ENCODE measurements around the gene PPP1R10.

PPP1R10 gene

DNA sequence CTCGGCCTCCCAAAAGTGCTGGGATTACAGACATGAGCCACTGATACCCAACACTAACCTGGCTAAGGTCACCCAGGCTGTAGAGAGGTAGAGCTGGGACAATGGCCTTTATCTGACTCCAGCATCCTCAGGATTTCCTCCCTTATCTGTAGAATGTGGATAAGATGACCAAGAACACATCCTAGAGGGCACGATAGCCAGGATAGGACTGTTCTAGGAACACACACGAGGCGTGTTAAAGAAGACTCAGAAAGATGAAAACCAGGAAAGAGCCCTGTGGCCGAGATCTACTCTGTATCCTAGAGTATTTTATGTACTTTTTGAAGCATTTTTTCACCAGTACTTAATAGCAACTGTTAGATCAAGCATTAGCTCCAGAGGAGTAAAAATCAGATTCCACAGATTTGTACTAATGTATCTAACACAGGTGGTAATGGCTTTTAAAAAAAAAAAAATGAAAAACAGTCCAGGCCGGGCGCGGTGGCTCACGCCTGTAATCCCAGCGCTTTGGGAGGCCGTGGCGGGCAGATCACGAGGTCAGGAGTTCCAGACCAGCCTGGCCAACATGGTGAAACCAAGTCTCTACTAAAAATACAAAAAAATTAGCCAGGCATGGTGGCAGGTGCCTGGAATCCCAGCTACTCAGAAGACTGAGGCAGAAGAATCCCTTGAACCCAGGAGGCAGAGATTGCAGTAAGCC lies 17.3 kb downstream of the PPP1R10 start:
- no peak for DNase-seq (ENCODE audit: extremely low read depth in 1 of 2, low read depth in 1 of 2)

DNA sequence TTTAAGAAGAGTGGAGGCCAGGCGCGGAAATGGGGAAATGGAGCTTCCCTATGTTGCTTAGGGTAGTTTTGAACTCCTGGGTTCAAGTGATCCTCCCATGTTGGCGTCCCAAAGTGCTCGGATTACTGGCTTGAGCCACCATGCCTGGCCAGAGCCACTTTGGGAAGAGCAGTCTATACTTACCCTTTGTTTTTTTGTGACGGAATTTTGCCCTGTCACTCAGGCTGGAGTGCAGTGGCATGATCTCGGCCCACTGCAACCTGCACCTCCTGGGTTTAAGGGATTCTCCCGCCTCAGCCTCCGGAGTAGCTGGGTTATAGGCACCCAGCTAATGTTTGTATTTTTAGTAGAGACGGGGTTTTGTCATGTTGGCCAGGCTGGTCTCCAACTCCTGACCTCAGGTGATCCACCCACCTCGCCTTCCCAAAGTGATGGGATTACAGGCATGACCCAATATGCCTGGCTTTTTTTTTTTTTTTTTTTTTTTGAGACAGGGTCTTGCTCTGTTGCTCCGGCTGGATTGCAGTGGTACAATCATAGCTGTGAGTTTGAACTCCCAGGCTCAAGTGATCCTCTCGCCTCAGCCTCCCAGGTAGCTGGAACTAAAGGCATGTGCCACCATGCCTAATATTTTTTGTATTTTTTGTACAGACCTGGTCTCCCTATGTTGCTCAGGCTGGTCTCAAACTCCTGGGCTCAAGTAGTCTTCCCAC lies 18.0 kb downstream of the PPP1R10 start:
- no peak for DNase-seq (ENCODE audit: extremely low read depth in 1 of 2, low read depth in 1 of 2)

DNA sequence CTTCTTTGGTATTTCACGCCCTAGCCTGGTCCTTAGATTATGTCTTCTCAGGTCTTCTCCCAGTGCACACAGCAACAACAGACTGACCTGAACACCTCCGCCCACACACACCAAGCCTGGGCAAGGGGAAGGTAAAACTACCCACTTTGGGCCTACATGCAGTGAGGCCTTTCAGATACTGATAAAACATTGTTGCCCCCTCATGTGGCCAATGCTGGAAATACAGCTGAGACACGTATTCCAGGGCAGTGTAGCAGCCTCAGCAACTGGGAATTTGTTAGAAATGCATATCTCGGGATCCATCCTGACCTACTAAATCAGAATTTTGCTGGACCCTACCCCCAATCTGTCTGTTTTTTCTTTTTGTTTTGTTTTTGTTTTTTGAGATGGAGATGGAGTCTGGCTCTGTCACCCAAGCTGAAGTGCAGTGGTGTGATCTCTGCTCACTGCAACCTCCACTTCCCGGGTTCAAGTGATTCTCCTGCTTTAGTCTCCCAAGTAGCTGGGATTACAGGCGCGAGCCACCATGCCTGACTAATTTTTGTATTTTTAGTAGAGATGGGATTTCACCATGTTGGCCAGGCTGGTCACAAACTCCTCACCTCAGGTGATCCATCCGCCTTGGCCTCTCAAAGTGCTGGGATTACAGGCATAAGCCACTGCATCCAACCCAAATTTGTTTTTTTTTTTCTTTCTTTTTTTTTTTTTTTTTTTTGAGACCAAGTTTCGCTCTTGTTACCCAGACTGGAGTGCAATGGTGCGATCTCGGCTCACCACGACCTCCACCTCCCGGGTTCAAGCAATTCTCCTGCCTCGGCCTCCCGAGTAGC lies 19.5 kb downstream of the PPP1R10 start:
- peak; percentile 45 to 64 for DNase-seq (ENCODE audit: extremely low read depth in 1 of 2, low read depth in 1 of 2)

DNA sequence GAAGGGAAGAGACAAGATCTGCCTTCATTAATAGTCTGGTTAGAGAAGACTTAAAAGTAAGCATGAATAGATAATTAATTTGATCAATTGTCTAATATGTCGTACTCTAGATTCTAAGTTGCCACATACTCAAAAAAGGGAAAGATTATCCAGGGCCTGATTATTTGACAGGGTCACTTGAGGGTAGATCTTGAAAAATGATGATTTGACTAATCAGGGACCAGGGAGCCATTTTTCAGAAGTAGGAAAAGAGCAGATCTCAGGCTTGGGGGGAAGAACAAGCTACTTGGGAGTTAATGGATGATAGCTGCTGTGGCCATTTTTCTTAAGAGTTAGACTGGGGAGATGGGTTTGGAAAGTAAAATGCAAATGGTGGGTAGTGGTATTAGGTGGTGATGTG lies 24.8 kb downstream of the PPP1R10 start:
- DNase-seq (ENCODE audit: extremely low read depth in 1 of 2, low read depth in 1 of 2): no peak

DNA sequence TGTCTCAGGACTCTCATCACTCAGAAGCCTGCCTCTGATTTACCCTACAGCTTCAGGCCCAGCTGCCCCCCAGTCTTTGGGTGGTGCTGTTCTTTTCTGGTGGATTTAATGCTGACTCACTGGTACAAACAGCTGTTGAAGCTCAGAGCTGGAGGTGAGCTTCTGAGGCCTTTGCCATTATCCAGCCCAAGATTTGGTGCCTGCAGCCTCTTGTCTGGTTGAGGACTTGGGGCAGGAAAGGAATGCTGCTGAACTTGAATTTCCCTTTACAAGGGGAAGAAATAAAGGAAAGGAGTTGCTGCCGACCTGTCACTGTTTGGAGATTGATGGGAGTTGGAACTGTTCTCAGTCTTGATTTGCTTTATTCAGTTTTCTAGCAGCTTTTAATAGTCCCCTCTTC lies 26.0 kb downstream of the PPP1R10 start:
- no peak for DNase-seq (ENCODE audit: extremely low read depth in 1 of 2, low read depth in 1 of 2)

DNA sequence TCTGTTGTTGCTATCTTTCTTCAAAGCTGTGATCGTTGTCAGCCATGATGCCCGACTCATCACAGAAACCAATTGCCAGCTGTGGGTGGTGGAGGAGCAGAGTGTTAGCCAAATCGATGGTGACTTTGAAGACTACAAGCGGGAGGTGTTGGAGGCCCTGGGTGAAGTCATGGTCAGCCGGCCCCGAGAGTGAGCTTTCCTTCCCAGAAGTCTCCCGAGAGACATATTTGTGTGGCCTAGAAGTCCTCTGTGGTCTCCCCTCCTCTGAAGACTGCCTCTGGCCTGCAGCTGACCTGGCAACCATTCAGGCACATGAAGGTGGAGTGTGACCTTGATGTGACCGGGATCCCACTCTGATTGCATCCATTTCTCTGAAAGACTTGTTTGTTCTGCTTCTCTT lies 26.5 kb downstream of the PPP1R10 start:
- no peak for DNase-seq (ENCODE audit: extremely low read depth in 1 of 2, low read depth in 1 of 2)

DNA sequence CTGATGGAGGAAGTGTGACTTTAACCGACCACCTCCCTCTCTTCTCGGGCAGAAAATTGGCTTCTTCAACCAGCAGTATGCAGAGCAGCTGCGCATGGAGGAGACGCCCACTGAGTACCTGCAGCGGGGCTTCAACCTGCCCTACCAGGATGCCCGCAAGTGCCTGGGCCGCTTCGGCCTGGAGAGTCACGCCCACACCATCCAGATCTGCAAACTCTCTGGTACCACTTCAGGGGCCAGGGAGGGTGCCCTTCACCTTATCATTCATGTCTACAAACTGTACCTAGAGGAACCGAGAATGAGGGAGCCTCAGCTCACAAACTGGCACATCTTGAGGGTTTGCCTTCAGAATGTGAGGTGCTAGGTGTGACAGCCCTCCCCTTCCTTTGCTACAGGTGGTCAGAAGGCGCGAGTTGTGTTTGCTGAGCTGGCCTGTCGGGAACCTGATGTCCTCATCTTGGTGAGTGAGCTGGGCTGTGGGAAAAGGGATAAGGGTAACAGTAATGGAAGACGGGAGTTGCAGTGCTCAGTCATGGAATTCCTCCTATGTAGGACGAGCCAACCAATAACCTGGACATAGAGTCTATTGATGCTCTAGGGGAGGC lies 27.2 kb downstream of the PPP1R10 start:
- DNase-seq (ENCODE audit: extremely low read depth in 1 of 2, low read depth in 1 of 2): no peak

DNA sequence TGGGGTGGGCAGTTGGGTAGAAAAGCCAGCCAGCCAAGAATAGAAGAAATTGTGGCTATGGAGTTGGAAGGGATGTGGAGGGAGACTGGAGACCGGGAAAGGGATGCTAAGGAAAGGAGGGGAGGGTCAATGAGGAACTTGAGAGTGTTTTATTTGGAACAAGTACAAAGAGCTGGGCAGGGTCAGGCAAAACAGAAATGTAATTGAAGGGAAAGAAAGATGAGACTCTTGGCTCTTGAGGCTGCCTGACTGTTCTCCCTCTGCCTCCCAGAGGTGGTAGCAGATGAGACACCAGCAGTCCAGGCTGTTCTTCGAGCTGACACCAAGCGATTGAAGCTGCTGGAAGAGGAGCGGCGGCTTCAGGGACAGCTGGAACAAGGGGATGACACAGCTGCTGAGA lies 33.1 kb downstream of the PPP1R10 start:
- DNase-seq (ENCODE audit: extremely low read depth in 1 of 2, low read depth in 1 of 2): no peak

DNA sequence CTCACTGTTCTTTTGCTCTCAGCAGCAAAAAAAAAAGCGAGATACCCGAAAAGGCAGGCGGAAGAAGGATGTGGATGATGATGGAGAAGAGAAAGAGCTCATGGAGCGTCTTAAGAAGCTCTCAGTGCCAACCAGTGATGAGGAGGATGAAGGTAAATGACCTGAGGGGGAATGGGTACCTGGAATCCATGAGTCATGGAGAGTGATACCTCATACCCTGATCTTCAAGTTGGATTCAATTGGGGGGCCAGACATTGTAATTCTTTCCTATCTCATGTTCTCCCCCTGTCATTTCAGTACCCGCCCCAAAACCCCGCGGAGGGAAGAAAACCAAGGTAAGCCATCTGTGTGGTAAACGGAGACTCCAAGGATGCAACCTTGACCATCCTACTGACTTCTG lies 39.0 kb downstream of the PPP1R10 start:
- no peak for DNase-seq (ENCODE audit: extremely low read depth in 1 of 2, low read depth in 1 of 2)

DNA sequence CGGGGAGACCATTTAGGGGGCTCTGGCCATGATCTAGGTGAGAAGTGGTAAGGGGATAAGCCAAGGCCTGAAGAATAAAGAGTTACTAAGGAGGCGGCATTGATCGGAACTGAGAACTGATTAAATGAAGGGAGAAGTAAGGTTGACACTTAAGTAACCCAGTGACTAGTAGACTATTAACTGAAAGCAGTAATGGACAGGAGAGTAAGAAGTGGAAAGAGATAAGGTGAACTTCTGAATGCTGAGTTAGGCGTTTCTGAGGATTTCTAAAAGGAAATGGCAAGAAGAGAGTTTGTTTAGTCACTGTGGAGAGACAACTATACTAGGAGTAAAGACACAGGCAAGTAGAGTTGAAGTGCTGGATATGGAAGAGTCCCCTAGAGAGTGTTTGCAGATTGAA lies 43.9 kb downstream of the PPP1R10 start:
- DNase-seq (ENCODE audit: extremely low read depth in 1 of 2, low read depth in 1 of 2): no peak

DNA sequence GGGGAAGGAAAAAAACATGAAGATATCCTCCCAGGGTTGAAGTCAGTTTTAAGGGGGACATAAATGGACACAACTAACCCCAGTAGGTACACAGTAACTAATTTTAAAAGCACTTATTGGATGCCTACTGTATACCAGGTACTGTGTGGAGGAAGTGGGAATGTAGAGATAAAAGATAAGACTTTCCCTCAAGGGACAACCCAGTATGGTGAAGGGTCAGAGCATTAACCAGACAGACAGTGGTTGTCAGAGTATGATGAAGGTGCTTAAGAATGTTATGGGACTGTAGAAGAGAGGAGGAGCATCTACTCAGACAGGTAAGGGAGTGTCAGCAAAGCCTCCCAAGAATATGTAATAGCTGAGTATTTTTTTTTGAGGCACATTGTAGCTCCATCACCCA lies 44.9 kb downstream of the PPP1R10 start:
- no peak for DNase-seq (ENCODE audit: extremely low read depth in 1 of 2, low read depth in 1 of 2)

DNA sequence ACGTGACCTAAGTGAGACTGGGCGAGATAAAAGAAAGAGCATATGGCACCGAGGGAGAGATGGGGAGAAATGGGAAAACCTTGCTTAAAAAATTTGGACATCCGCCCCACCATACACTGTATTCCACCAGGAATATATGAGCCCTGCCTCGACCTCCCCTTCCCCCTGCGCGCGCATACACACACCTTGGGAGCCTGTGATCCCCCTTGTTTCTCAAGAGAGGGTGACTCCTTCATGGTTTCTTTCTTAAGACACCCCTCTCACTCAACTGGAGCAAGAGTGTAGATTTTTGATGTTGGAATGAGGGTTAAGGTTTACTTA lies 45.3 kb downstream of the PPP1R10 start:
- no peak for DNase-seq (ENCODE audit: extremely low read depth in 1 of 2, low read depth in 1 of 2)

DNA sequence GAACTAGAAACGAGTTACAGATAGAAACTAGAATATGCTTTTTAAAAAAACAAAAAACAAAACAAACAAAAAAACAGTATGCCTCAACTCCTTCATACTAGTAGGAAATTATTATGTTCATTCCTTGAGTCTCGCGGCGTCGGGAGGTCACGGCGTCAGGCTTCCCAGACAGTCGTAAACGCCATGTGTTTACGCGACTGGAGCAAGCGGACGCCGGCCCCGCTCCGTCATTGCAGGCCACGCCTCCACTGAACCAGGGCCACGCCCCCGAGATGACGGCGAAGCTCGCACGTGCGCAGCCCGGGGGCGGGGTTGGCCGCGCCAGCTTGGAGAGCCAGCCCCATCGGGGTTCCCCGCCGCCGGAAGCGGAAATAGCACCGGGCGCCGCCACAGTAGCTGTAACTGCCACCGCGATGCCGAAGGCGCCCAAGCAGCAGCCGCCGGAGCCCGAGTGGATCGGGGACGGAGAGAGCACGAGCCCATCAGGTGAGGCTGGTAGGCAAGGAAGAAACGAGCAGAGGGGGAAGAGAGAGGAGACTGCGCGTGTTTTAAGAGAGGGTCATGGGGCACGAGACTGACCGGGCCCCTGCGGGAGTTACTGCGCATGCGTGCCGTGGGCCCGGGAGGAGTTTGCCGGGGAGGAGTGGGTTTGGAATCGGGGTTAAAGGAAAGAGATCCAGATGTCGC lies 45.8 kb downstream of the PPP1R10 start, which contains the start of gene ABCF1:
Gene ABCF1, plus strand, starts transcription at position 368 of the 687 bp plus-strand sequence. Its CDS starts 46 bp downstream, at position 414.
- DNase-seq (ENCODE audit: extremely low read depth in 1 of 2, low read depth in 1 of 2): peak; percentile 96 to 97

DNA sequence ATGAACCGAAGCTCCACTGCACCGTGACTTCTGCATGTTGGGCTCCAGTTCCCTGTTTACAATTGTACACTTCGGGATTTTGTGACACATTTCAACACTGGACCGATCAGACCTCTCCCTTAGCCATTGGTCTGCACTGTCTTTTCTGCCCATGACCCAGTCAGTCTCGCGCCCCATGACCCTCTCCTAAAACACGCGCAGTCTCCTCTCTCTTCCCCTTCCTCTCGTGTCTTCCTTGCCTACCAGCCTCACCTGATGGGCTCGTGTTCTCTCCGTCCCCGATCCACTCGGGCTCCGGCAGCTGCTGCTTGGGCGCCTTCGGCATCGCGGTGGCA lies 46.3 kb downstream of the PPP1R10 start:
- DNase-seq (ENCODE audit: extremely low read depth in 1 of 2, low read depth in 1 of 2): no peak

DNA sequence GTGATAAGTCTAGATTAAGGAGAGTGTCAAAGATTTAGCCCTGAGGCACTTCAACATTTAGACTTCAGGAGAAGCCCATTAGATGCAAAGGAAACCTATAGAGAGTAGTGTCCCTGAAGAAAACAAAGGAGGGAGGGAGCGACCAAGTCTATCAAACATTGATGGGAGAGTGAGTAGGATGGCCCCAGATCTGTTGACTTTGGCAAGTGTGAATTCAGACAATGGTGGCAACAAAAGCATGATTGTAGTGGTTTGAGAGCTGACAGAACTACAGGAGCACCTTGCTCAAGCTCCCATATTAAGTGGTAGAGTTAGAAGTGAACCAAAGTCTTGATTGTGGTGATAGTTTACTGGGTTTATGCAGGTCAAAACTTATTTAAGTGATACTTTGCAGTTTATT lies 46.8 kb downstream of the PPP1R10 start:
- no peak for DNase-seq (ENCODE audit: extremely low read depth in 1 of 2, low read depth in 1 of 2)

DNA sequence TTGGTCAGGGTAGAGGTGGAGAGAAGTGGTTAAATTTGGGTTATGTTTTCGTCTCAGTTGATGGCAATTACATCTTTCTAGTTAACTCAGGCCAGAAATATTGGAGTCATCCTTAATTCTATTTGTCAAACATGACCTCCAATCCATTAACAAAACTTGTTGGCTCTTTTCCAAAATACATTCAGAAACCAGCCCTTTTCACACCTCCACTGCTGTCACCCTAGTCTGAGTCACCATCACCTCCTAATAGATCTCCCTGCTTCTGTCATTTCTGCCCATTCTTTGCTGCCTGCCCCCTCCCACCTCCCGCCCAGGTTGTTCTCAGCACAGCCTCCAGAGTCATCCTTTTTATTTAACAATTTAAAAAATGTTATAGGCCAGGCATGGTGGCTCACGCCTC lies 48.8 kb downstream of the PPP1R10 start:
- DNase-seq (ENCODE audit: extremely low read depth in 1 of 2, low read depth in 1 of 2): peak; percentile 20 to 22

DNA sequence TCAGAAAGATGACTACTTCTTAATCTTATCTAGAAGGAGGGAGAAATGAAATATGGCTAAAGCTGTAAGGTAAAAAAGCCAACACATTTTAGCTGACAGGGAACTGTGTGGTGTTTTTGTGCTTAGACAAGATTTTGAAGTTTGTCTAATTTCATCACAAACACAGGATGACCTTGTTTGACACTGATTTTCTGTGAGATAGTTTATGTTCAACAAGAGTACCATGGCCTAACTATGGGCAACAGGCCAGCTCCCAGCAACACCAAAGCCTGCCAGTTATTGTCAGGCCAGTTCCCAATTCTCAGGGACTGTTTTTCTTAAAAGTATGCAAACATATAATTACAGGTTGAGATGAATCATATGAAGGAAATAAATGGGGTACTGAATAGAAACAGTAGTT lies 51.3 kb downstream of the PPP1R10 start:
- DNase-seq (ENCODE audit: extremely low read depth in 1 of 2, low read depth in 1 of 2): no peak

DNA sequence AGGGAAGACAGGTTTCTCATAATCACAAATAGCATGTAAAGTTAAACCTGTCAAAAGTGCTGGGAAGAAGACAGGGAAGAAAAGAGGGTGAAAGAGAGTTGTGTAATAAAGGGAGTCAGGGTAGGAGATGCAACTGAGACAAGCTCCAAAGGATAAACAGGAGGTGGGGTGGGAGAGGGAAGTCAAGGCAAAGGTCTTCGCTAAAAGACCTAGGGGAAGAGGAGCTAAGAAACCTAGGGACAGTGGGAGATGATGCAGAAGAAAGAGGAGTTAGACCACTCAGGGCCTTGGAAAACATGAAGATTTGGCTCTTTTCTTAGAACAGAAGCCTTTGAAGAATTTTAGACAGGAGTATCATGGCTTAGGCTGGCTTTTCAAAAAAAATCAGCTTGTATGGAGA lies 52.9 kb downstream of the PPP1R10 start:
- DNase-seq (ENCODE audit: extremely low read depth in 1 of 2, low read depth in 1 of 2): no peak

DNA sequence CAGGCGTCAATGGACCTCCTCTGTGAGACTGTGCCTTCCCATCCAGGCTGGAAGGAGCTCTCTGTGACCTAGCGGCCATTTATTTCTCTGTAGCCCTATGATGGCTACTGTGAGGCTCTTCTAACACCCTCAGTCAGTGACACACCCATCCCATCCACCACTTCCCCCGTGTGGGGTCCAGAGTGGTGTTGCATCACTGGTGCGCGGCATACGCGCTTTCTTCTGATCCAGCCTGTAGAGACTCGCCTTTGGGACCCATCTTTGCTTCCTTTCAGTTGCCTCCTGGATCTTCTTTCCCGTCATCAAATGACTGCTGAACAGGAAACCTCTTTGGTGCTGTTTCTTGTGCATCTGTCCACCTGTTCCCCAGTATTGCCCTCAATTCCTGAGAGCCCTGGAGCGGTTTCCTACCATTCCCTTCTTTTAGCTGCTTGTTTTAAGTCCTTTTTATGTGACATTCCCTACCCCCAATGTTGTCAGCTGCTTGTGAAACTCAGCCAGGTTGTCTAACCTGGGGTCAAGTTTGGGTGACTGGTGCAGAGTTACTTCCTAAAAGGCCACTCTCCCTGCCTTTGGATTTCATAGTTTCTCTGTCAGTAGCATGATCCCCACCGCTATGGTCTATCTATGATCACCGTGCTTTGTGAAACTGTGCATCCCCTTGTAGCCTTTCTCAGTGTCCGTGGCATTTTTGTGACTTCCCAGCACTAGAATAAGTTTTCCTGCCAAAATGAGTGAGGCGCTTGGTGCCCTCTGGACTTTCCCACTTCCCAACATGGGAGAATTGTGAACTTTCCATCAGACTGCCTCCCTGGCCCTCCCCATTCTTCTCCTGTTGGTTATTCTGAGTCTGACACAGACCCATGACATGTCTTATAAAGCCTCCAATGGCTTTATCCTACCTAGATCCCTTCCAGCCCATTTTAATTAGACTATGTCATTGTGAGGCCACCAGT lies 54.3 kb downstream of the PPP1R10 start:
- DNase-seq (ENCODE audit: extremely low read depth in 1 of 2, low read depth in 1 of 2): no peak

DNA sequence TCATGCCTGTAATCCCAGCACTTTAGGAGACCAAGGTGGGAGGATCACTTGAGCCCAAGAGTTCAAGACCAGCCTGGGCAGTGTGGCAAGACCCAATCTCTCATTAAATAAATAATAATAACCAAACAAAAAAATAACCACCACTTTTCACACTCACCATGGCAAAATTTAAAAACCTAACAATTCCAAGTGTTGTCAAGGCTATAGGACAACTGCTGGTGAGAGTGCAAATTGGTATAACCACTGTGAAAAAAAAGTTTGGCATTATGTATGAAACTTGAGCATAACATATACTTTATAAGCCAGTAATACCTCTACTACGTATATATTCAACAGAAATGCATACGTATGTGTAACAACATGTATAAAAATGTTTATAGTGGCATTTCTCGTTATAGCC lies 56.1 kb downstream of the PPP1R10 start:
- DNase-seq (ENCODE audit: extremely low read depth in 1 of 2, low read depth in 1 of 2): no peak
